A172 (cell line): ENCODE results near the gene CD58. TPM values are rescaled to one million over a fixed set of nuclear protein-coding genes. Genes with fewer than 3 reads are reported as not detected.
"Not testable (repeated sequence)": the region's sequence is repeated elsewhere in the genome, so short reads cannot be mapped to it uniquely, and the experiment has no call there.

ENCODE experiments used
- DNase-seq: peaks from one replicate; pipeline ENCODE4 v3.0.0-alpha.2; 2015; ENCODE audit warnings: low spot score
- total RNA-seq: library from RNA; depleted of rRNA; stranded (reverse); fragments of >200 nt; shearing (Covaris generic); gene quantifications from 2 replicates; pipeline ENCODE4 v1.2.3, GENCODE V29; 2014; rRNA removed

CD58 gene, protein sequence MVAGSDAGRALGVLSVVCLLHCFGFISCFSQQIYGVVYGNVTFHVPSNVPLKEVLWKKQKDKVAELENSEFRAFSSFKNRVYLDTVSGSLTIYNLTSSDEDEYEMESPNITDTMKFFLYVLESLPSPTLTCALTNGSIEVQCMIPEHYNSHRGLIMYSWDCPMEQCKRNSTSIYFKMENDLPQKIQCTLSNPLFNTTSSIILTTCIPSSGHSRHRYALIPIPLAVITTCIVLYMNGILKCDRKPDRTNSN
- total RNA-seq = 34.9 and 42.4 TPM in 2 replicates

DNA sequence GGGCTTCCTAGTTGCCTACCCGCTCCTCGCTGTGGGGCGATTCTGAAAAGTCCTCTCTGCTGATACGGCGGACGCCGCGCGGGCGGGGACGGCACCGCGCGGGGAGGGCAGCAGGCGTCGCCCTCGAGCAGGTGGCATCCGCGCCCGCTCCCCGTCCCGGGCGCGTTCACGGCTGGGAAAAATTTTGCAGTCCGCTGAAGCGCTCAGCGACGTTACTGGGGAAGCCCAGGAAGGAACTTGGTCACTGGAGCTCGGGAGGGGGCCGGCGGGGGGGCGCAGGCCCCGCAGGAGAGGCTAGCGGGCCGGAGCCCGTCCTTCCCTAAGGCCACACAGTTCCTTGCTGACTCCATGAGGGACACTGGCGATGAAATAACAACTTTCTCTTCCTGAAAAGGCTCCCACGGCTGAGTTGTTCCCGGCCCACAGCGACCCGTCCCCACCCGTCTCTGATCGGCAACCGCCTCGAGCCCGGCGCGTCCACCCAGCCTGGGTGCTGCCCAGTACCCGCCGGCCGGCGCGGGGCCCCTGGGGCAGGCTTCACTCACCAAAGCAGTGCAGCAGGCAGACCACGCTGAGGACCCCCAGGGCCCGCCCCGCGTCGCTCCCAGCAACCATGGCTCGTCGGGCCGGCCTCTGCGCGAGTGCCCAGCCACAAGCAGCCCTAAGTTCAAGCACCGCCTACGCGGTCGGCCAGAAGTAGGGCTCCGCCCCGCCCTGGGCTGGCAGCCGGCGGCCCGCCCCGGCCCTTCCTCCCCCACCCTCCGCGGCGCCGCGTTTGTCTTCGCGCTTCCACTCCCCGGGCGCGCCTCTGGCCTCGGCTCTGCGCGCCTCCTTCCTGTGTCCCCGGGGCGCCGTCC, at the start of gene CD58:
Gene CD58, minus strand, starts transcription at position 669 of the 857 bp plus-strand sequence. Its CDS starts 54 bp downstream, at position 615.
- DNase-seq = peak; percentile 68

DNA sequence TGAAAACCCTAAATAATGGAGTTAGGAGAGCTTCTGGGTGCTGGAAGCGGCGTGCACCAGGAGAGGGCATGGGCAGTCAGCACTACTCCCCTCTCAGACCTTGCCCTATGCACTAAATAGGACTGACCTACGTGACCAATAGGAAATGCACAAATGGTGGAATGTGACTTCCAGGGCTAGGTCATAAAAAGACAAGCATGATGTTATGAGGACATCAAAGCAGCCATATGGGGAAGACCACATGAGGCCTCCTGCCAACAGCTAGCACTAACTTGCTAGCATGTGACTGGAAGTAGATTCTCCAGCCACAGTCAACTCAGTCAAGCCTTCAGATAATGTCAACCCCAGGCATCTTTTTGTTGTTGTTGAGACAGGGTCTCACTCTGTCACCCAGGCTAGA, 49.6 kb upstream of the CD58 start:
- not testable (repeated sequence) for DNase-seq

DNA sequence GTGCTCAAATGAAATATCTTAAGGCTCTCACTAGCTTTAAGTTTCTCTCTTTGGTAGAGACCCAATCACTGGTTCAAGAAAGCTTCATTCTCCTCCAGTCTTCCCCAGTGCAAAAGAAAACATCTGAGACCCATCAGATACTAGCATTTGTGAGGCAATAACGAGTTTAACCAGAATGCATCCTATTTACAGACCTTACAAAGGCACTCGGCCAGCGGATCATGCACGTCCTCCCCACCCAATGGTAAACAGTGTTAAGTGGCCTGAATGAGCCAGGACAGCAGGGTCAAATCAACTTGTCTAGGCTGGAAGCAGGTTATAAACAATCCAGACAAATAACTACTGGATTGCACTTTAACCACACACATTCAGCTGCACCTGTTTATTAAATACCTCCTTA, 48.3 kb upstream of the CD58 start:
- not testable (repeated sequence) for DNase-seq

DNA sequence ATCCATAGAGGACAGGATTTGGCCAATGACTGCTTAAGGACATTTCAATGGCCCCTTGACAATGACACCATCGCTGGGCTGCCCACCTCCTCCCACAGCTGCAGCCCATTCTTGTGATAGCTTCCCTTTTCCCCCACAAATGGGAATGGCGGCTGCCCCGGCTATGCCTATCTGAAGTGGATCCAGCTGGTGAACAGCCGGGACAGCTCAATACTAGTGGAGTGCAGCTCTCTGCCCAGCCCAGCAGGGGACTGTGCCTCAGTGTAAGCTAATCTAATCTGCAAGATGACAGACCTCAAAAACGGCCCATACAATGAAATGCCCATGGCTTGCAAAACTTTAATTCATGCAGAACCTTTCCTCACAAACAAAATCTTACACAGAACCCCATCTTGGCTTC, 47.0 kb upstream of the CD58 start:
- DNase-seq = not testable (repeated sequence)

DNA sequence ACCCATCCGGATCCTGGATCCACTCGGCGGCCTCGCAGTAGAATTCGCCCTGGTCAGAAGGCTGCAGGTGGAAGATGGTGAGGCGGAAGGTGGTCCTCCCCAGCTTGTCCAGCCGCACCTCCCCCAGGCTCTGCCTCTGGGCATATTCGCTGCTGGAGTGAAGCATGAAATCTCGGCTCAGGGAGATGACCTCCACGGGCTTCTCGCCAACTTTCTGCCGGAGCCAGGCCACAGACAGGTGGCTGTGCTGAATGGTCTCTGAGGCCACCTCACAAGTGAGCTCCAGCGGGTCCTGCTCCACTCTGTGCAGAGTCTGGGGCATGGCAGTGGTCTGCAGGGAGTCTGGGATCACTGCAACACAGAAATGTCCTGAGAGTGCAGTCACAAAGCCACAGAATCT, 43.0 kb upstream of the CD58 start:
- not testable (repeated sequence) for DNase-seq

DNA sequence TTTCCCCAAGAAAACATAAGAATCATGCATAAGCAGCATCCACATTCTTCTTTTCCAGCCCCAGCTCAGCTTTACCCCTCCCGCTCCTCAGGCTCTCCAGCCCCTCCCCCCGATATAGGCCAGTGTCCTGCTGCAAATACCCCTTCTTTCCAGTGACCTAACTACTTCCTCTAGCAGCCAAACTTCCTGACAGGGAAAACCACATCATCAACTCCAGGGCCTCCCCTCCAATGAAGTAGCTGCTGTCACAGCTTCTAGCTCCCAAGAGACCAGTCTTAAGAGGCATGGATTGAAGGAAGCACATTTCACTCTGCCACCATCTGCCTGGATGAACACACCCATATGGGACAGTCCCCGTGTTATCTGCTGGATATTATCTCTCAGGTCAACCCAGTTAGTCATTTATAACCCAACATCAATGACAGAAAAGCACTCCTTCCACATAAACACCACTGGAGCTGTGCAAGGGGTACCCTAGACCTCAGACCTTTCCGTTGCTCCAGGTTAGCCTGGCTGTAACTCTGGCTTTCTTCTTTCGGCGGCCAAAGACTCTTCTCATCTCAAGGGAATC, 39.1 kb upstream of the CD58 start:
- not testable (repeated sequence) for DNase-seq

DNA sequence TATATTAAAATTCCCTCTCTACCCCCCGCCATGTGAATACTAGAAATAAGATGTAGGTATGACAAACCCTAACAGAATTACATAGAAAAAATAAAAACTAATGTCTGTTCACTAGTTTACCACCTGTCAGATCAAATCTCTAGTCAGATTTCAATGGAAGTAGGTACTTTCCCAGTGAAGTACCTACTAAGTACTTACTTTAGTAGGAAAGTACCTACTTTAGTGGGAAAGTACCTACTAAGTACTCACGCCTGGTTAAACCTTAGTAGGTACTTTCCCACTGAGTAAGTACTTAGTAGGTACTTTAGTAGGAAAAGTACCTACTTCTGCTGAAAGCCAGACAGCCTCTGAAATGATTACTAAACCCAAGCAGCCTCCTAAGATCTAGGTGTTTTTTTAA, 38.0 kb upstream of the CD58 start:
- DNase-seq = not testable (repeated sequence)

DNA sequence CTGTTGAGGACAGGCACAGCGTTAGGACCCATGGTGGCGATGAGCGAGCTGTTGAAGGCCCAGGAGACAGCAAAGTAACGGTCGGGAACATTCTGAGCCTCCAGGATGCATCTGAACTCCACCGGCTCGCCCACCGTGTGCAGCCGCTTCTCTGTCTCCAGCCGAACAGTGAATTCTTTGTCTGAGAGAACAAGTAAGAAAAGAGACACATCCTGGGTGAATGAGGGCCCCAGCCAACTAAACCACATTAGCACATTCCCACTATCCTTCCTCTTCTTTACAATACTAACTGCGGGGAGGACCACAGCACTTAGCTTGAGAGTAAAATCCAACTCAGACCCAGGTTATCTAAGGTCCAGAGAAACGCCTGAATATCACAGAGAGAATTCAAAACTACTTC, 37.3 kb upstream of the CD58 start:
- DNase-seq = not testable (repeated sequence)

DNA sequence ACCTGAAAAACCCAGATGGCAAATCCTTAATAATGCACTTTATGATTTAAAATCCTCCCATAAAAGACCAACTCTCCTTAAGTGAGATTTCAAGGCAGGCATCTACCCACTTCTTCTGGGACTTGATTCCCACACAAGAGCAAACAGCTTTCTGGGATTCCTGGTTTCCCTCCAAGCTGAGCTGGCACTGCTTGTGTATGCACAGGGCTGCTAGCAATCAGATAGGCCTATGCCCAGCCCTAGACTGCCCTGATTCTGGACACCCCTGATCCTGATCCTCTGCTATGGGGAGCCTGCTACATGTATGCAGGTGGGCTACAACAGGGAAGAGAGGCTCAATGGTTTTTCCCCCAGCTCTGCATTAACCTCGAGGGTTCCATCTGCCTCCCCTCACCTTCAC, 36.6 kb upstream of the CD58 start:
- DNase-seq = not testable (repeated sequence)

DNA sequence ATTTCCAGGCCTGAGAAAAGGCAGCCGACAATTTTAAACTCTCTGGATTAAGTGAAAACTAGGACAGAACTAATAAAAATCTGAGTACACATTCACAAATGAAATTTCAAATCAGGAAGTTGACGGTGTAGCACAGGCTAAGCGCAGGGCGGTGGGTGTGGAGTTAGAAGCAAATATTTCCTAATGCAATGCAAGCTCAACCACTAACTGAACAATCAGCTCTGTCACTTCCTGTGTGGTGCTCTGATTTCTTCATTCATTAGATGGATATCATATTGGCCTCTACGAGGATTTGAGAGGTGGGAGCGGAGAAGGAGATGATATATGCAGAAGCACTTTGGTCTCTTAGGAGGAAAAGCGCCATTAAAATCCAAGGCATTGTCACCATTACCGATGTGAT, 35.2 kb upstream of the CD58 start:
- DNase-seq = not testable (repeated sequence)

DNA sequence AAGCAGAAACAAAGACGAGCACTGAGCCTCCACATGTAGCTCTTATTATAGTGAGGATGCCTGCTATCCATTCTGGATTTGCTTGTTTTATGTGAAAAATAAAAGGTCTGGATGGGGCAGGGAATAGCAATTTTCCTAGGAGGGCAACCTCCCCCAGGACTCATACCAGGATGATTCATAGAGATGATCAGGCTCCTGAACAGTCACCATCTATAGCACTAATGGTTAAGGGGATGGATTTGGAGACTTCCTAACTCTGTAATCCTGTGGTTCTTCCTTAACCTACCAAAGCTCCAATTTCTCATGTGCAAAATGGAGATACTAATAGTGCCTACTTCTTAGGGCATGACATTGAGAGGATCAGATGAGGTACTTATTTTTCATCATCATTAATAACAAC, 34.5 kb upstream of the CD58 start:
- no peak for DNase-seq

DNA sequence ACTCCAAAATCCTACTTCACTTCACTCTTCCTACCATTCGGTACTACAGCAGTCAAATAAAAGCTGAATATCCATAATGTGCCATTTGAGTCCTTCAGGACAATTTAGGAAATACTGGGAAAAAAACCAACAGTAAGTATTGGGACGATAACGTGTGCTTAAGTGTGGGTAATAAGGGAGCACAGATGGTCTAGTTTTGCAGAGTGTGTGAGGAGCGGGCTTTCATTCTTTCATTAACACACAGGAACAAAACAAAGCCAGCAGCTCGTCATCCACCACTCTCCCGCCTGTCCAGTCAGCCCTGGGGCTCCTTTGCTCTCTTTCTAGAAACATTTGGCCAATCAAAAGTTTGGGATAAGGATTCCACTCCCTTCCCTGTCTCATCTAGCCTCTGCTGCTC, 33.6 kb upstream of the CD58 start:
- not testable (repeated sequence) for DNase-seq

DNA sequence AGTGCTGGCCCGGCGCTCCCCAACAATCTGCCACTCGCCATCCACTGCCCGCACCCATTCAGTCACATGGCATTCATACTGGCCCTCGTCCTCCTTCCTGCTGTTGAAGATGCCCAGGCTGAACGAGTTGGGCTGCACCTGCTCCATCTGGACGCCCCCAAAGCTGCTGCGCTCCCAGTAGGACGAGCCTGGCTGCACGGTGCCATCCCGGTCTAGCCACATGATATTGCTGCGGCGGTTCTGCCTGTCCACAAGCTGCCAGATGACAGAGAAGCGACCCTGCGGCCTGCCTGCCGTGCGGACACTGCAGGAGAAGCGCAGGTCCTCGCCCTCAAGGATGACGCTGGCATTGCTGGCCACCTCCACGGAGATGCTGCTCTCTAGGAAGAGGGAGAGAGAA, 32.8 kb upstream of the CD58 start:
- DNase-seq = not testable (repeated sequence)

DNA sequence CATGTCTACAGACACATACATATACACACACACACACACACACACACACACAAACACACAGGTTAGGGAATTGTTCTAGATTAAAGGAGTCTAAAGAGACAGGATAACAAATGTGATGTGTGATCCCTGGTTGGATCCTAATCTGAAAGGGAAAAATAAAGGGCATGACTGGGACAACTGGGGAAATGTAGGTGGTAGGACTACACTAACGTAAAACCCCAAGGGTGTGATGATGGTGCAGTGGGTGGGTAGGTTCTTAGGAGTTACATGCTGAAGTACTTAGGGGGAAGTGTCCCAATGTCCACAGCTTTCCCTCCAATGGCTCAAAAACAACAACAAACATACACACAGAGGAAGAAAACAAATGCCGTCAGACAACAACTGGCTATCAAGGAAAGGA, 28.5 kb upstream of the CD58 start:
- DNase-seq = not testable (repeated sequence)

DNA sequence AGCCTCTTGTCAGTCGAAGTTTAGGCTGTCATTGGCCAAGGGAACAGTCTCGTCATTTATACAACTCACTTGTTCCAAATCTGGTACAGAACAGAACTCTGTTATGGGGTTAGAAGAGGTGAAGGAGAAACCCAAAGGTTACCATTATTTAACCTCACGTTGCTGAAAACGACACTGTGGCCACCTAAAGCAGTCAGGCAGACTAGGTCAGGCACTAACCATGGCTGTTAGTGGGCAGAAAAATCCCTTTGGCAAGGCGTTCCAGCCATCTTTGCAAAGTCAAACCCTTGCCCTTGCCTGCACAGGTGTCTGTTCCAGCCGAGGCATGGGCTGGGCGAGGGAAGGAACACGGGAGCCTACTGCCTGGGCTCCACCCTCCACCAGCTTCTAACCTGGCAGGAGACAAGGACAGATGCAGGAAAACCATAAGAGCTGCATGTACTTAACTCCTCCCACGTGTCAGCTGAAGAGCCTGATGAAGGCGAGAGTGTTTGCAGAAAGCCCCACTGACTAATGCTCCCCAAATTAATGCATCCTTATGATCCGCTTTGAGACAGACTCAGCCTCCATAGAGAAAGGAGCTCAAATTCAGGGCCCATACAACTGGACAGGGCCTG, 27.7 kb upstream of the CD58 start:
- not testable (repeated sequence) for DNase-seq

DNA sequence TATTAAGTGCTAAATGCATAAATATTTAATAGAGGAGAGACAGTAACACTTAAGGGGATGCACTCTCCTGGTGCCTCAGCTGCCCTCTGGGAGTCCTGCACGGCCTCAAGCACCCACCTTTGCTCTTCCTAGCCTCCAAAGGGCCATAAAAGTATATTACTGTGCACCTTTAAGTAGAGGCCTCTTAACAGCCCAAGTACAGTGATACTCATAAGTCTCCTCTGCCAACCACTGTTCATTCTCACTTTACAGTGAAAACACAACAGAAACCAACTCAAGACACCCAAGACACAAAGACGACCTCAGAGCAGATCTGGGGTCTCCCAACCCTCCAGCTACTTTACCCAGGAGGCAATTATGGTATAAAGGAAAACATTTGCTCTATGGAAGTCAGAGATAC, 26.6 kb upstream of the CD58 start:
- DNase-seq = not testable (repeated sequence)

DNA sequence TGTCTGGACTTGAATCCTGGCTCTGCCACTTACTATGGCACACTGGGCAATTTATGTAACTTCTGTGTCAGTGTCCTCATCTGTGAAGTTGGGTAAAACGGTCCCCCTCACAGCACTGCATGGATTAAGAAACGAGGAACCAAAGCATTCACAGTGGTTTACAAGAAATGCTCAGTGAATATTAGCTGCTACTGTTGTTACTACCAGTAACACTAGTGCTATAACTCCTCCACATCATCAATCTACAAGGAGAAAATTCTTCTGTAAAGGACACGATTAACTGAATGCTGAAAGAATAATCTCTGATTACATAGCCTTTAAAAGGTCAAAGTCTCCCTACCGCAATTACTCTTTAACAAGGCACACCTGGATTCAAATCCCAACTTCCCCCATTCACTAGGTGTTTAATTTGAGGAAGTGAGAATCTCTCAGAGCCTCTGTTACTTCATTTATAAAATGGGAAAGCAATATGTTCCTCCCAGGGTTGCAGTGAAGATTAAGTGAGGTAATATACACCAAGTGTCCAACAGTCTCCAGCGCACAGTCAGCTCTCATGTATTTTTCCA, 26.0 kb upstream of the CD58 start:
- not testable (repeated sequence) for DNase-seq

DNA sequence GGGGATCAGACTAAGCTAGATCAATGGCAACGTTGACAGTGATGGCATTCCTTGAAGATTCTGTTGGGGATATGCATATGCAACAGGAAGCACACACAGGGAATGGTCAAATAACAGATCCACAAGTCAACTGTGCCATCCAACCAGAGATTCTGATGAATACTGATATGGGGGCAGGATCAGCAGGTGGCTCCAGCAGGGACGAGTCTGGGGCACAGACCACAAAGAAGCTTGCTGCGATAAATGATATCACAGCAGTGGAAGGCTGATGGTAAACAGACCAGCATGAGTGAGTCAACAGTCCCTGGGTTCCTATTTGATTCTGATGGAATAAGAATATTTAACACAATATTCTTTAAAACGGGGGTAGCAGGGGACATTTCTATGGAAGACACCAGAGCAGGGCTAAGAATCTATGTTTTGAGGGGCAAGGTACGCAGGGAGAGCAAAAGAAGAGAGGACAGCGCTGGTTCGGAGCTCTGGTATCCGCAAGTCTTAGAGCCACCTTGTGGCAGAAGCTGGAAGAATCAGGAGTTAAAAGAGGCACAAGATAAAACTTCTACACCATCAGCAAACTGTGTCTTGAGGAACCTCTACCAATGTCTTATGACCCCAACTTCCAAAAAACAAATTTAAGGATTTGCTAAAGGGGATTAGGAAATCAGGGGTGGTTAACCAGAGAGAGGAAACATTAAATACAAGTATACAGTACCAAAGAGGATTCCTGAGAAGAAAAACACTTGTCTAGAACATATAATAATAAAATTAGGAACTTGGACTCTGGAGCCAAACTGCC, 25.3 kb upstream of the CD58 start:
- peak; percentile 21 for DNase-seq

DNA sequence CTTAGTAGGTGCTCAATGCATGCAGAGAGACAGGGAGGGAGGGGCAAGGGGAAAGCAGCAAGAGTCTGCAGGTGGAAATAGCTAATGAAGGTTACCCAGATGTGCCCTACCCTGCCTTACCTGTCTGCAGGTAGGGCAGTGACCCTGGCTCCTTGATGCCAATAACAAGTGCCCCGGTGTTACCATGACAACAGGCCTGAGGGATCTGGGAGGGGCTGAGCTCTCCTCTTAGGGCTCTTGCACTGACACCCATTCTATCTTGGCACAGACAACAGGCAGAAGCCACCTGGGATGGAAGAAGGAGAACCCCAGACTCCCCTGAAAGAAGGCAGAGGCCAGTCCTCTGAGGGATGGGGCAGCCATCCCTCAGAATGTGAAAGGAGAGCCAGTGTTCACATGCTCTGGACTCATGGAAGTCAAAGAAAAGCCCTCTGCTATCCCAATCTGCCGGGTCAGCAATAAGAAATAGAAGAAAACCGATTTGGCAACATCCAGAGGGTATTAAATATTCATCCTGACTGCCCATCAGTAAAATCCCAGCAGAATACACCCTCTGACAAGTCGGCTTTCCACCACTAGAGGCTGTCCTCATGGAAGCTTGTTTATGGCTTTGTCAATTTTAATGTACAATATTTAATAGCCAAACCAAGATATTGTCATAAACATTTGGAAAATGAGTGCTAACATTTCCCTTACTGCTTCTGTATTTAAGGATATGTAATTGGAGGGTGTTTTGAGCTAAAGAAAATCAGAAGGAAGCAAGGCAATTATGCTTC, 24.4 kb upstream of the CD58 start:
- not testable (repeated sequence) for DNase-seq

DNA sequence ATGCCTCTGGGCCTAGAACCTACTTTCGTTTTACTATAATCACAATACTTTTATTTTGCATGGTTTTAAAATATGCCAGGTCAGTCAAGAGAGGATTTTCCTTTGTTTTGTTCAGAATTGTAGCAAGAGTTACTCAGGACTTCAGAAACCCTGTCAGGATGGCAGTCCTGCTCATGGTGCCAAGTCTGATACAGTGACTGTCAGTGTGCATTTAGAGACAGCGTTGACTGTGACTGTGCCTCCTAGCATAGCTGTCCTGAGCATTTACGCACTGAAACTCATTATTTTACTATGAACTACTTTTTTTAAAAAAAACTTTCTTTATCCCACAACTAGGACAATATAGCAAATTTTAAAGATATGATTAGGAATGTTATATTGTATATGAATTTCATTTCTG, 23.2 kb upstream of the CD58 start:
- DNase-seq = not testable (repeated sequence)
